ENCODE data around the gene PPP2R5E.
A peak's percentile ranks its signal among the peaks of the same experiment; 100 is the strongest.
"Not testable (repeated sequence)": the region's sequence is repeated elsewhere in the genome, so short reads cannot be mapped to it uniquely, and the experiment has no call there.

Gene PPP2R5E

DNA sequence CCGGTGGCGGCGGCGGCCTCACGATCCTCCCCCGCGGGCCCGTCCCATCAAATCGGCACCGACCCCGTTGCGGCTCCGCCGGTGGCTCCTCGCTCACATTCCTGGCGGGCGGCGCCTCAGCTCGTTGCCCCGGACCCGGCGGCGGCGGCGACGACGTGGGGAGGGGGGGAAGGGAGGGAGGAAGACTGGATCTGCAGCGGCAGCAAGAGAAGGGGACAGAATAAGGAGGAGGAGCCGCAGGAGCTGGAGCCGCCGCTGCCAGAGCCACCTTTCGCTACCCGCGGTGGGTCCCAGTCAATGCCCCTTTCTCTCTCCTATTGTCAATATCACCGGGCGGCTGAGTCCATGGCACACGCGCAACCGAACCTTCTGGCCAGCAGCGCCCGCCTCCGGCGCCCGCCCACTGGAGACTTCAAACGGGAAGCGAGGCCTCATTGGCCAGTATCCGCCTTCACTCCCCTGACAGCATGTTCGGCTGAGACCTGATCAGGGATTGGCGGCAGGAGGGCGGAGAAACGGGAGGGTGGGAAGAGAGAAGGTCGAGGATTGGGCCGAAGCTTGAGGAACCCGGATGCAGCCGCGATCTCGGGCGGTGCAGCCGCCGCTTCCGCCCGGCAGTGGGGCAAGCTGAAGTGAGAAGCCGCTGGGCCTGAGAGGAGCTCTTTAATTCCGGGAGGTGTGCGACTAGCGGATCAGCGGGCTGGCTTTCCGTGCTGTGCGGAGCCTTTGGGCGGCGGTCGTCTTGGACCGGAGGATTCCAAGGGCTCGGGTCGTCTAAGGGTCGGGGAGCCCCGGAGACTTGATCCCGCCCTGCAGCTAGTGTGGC is at the start of gene PPP2R5E:
TSS of gene PPP2R5E (minus strand) at position 378 of the 826 bp plus-strand sequence. CDS start 3,692 bp downstream, outside the sequence.
- peaks cover 17% of the 10 kb centered on the region for H3K36me3 ChIP-seq (ENCODE audit: insufficient read depth, low read length)
- TF ChIP-seq EZH2 (IDR thresholded peaks at IDR 0.05) (no peak), FOXP2 (optimal IDR thresholded peaks at IDR 0.05; ENCODE audit: control extremely low read depth, extremely low read length, insufficient read depth) (no peak), POLR2AphosphoS5 (IDR thresholded peaks at IDR 0.05; ENCODE audit: borderline replicate concordance, low read depth, low read length) (peak; percentile 95)
- no peaks in the 10 kb centered on the region for H3K9me3 ChIP-seq (ENCODE audit: low read depth, low read length)
- H3K4me3 ChIP-seq, result peak within 1 kb of the TSS; percentile 93
- H3K27ac ChIP-seq, result peak within 1 kb of the TSS; percentile 48; the same call in 1 of the 2 replicates
- DNase-seq (ENCODE audit: low read depth, low spot score), result peak; percentile 91
- peak within 1 kb of the TSS; percentile 92 for H3K9ac ChIP-seq (ENCODE audit: insufficient read length)

DNA sequence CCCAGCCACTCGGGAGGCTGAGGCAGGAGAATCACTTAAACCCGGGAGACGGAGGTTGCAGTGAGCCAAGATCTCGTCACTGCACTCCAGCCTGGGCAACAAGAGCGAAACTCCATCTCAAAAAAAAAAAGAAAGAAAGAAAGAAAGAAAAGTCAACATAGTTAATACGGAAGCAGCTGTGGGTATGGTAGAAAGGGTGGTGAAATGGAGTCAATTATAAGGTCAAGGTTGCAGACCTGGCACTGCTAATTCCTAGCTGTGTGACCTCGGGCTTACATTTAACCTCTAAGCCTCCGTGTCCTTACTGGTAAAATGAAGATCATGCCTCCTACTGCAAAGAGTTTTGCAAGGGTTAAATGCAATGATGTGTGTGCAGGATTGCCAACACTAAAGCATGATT is 39.9 kb upstream of the PPP2R5E start:
- H3K27ac ChIP-seq, result not testable (repeated sequence)

DNA sequence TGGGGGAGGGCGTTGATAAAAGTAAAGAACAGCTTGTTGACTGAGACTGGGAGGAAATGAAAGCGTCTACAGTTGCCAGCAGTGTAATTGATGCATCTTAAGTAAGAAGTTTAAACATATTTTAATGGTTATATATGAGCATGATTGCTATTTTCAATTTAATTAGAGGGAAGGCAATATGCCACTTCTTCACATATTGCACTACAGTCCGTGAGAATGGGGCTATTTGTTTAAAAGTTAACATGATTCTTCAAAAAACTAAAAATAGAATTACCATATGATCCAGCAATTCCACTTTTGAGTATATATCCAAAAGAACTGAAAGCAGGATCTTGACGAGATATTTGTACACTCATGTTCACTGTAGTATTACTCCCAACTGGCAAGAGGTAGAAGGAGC is 38.3 kb upstream of the PPP2R5E start:
- Histone ChIP-seq H3K27ac (no peak overlapping the region), H3K4me3 (no peak overlapping the region), H3K9ac (ENCODE audit: insufficient read length) (no peak overlapping the region), H3K9me3 (ENCODE audit: low read depth, low read length) (no peaks in the 10 kb centered on the region), H3K36me3 (ENCODE audit: insufficient read depth, low read length) (no peaks in the 10 kb centered on the region)
- no peak for TF ChIP-seq FOXP2 (optimal IDR thresholded peaks at IDR 0.05; ENCODE audit: control extremely low read depth, extremely low read length, insufficient read depth)
- no peak for TF ChIP-seq EZH2 (IDR thresholded peaks at IDR 0.05)
- TF ChIP-seq POLR2AphosphoS5 (IDR thresholded peaks at IDR 0.05; ENCODE audit: borderline replicate concordance, low read depth, low read length), result no peak
- no peak for DNase-seq (ENCODE audit: low read depth, low spot score)

More for the DNA sequence above, 39.9 kb upstream of the PPP2R5E start:
- not testable (repeated sequence) for DNase-seq (ENCODE audit: low read depth, low spot score); H3K9me3 ChIP-seq (ENCODE audit: low read depth, low read length); H3K4me3 ChIP-seq; H3K9ac ChIP-seq (ENCODE audit: insufficient read length); H3K36me3 ChIP-seq (ENCODE audit: insufficient read depth, low read length)

DNA sequence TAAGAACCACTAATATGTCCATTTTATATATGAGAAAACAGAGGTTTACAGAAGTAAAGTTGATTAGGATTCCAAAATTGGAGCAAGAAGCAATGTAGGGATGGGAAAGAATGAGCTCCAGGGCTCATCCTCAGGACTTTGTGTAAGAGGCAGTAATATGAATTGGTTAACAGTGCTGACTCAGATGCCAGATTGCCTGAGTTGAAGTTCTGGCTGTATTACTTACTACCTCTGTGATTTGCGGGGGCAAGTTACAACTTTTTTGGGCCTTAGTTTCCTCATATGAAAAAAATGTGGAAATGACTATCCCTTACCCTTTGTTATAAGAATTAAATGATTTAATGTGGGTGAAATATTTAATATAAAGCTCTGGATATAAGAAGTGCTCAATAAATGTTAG is 35.1 kb upstream of the PPP2R5E start:
- H3K36me3 ChIP-seq (ENCODE audit: insufficient read depth, low read length), result no peaks in the 10 kb centered on the region
- DNase-seq (ENCODE audit: low read depth, low spot score), result no peak
- TF ChIP-seq POLR2AphosphoS5 (IDR thresholded peaks at IDR 0.05; ENCODE audit: borderline replicate concordance, low read depth, low read length) (no peak), FOXP2 (optimal IDR thresholded peaks at IDR 0.05; ENCODE audit: control extremely low read depth, extremely low read length, insufficient read depth) (no peak), EZH2 (IDR thresholded peaks at IDR 0.05) (no peak)

DNA sequence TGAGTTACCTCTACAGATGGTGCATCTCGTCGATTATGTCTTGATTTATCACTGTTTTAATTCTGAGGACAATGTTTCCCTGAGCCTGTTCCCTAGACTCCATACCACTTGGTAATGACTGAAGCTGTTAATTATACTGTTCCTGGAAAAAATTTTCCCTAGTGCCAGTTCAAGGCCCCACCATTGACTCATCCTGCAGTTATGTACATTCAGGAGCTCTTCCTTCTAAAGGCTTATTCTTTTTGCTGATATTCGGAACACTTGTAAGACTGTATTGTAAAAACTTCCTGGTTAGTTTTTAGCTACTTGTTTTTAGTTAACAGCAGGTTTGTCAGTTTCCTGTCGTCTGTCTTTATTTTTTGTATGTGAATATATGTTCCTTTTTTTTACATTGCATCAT is 30.4 kb upstream of the PPP2R5E start:
- H3K36me3 ChIP-seq (ENCODE audit: insufficient read depth, low read length), result no peaks in the 10 kb centered on the region
- H3K27ac ChIP-seq, result no peak overlapping the region
- no peak overlapping the region for H3K9ac ChIP-seq (ENCODE audit: insufficient read length)
- TF ChIP-seq FOXP2 (optimal IDR thresholded peaks at IDR 0.05; ENCODE audit: control extremely low read depth, extremely low read length, insufficient read depth) (no peak), EZH2 (IDR thresholded peaks at IDR 0.05) (no peak)
- no peaks in the 10 kb centered on the region for H3K9me3 ChIP-seq (ENCODE audit: low read depth, low read length)
- no peak for DNase-seq (ENCODE audit: low read depth, low spot score)
- H3K4me3 ChIP-seq, result no peak overlapping the region

More for the DNA sequence above, 35.1 kb upstream of the PPP2R5E start:
- Histone ChIP-seq H3K9ac (ENCODE audit: insufficient read length) (no peak overlapping the region), H3K9me3 (ENCODE audit: low read depth, low read length) (no peaks in the 10 kb centered on the region), H3K27ac (no peak overlapping the region), H3K4me3 (no peak overlapping the region)

DNA sequence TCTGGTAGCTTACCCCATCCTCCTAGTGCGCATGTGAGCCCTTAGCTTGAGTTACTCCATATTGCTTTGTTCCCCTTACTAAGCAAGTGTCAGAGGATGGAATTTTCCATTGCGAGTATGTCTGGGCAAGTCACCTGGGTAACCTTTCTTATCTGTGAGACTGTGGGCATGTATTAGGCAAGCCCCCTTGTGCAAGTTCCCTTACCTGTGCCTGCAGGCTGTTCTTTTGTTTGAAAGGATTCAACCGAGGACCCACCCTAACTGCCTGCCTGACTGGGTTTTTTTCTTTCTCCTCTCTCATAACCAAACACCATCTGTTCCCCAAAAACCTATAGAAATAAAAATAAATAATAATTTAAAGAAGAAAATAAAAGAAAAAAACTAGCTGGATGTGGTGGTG is 22.3 kb upstream of the PPP2R5E start:
- no peak for TF ChIP-seq POLR2AphosphoS5 (IDR thresholded peaks at IDR 0.05; ENCODE audit: borderline replicate concordance, low read depth, low read length)
- no peak for TF ChIP-seq FOXP2 (optimal IDR thresholded peaks at IDR 0.05; ENCODE audit: control extremely low read depth, extremely low read length, insufficient read depth)
- no peak for TF ChIP-seq EZH2 (IDR thresholded peaks at IDR 0.05)
- DNase-seq (ENCODE audit: low read depth, low spot score), result no peak

DNA sequence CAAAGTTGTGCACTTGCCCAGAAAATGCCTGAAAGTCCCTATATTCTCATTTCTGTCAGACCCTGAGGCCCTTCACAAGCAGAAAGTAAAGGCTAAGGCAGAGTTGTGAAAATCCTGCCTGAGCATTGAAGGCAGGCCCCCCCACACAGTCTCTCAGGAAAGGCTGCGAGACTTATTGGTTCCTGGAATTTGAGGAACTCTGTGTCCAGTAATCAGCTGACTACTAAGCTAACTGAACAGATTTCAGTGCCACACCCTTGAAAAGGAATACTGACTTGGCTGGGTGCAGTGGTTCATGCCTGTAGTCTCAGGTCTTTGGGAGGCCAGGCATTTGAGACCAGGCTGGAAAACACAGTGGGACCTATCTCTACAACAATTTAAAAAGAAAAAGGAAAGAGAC is 21.1 kb upstream of the PPP2R5E start:
- no peak for DNase-seq (ENCODE audit: low read depth, low spot score)
- Histone ChIP-seq H3K9ac (ENCODE audit: insufficient read length) (no peak overlapping the region), H3K36me3 (ENCODE audit: insufficient read depth, low read length) (no peaks in the 10 kb centered on the region), H3K4me3 (no peak overlapping the region), H3K9me3 (ENCODE audit: low read depth, low read length) (no peaks in the 10 kb centered on the region), H3K27ac (no peak overlapping the region)
- no peak for TF ChIP-seq FOXP2 (optimal IDR thresholded peaks at IDR 0.05; ENCODE audit: control extremely low read depth, extremely low read length, insufficient read depth)
- TF ChIP-seq POLR2AphosphoS5 (IDR thresholded peaks at IDR 0.05; ENCODE audit: borderline replicate concordance, low read depth, low read length), result no peak
- no peak for TF ChIP-seq EZH2 (IDR thresholded peaks at IDR 0.05)

More for the DNA sequence above, 22.3 kb upstream of the PPP2R5E start:
- H3K9ac ChIP-seq (ENCODE audit: insufficient read length), result no peak overlapping the region
- no peak overlapping the region for H3K4me3 ChIP-seq
- no peak overlapping the region for H3K27ac ChIP-seq
- no peaks in the 10 kb centered on the region for H3K36me3 ChIP-seq (ENCODE audit: insufficient read depth, low read length)
- no peaks in the 10 kb centered on the region for H3K9me3 ChIP-seq (ENCODE audit: low read depth, low read length)

DNA sequence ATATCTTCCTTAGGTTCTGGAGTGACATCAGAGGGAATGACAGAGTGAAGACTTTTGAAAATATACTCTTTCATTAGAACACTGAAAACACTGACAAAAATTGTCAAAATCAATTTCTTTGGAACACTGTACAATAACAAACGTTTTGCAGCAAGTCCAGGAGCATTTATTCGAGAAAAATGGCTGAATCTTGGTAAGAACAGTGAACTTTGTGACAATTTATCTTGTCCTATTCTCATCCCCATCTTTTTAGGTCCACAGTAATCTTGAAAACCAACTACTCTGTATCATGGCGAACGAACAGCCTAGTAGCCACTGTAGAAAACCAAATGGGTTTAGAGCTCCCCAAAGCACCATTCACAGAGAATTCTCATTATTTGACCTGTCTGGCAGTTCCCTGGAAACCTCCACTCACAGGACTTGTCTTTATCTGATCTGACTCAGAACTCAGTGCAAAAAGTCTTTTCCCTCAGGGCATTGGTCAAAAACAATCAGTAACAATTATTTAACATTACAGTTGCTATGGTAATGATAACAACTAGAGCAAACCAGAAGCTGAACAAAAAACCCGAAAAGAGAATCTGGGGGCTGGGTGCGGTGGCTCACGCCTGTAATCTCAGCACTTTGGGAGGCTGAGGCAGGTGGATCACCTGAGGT is 20.3 kb upstream of the PPP2R5E start:
- no peak overlapping the region for H3K9ac ChIP-seq (ENCODE audit: insufficient read length)
- DNase-seq (ENCODE audit: low read depth, low spot score), result no peak
- no peak overlapping the region for H3K4me3 ChIP-seq
- no peaks in the 10 kb centered on the region for H3K36me3 ChIP-seq (ENCODE audit: insufficient read depth, low read length)
- no peak for TF ChIP-seq POLR2AphosphoS5 (IDR thresholded peaks at IDR 0.05; ENCODE audit: borderline replicate concordance, low read depth, low read length)
- TF ChIP-seq EZH2 (IDR thresholded peaks at IDR 0.05), result no peak
- no peak for TF ChIP-seq FOXP2 (optimal IDR thresholded peaks at IDR 0.05; ENCODE audit: control extremely low read depth, extremely low read length, insufficient read depth)
- H3K9me3 ChIP-seq (ENCODE audit: low read depth, low read length), result no peaks in the 10 kb centered on the region
- H3K27ac ChIP-seq, result no peak overlapping the region
